ENCODE data around the gene WWOX.

DNA sequence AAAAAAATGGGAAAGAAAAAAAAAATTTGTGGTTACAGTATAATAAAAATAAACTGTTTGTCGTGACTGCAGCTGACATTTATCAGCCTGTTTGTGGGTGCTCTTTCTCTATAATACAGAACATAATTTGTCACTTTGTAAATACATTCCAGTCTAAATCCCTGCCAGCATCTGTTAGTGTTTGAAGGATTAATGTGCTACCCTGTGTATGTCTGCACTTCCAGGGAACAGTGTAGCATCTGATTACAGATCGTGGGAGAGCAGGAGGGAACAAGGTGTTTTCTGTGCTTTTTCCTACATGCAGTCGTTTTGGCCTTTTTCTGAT lies 265.1 kb downstream of the WWOX start:
- TF ChIP-seq POLR2A (IDR thresholded peaks at IDR 0.05; ENCODE audit: extremely low read depth, insufficient read length) (no peak), MYC (IDR thresholded peaks at IDR 0.05; ENCODE audit: low read depth, low read length) (no peak)
- TF ChIP-seq, protein P1, sequence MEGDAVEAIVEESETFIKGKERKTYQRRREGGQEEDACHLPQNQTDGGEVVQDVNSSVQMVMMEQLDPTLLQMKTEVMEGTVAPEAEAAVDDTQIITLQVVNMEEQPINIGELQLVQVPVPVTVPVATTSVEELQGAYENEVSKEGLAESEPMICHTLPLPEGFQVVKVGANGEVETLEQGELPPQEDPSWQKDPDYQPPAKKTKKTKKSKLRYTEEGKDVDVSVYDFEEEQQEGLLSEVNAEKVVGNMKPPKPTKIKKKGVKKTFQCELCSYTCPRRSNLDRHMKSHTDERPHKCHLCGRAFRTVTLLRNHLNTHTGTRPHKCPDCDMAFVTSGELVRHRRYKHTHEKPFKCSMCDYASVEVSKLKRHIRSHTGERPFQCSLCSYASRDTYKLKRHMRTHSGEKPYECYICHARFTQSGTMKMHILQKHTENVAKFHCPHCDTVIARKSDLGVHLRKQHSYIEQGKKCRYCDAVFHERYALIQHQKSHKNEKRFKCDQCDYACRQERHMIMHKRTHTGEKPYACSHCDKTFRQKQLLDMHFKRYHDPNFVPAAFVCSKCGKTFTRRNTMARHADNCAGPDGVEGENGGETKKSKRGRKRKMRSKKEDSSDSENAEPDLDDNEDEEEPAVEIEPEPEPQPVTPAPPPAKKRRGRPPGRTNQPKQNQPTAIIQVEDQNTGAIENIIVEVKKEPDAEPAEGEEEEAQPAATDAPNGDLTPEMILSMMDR (IDR thresholded peaks at IDR 0.05; ENCODE audit: low read depth, low read length) = no peak
- TF ChIP-seq, protein P2, sequence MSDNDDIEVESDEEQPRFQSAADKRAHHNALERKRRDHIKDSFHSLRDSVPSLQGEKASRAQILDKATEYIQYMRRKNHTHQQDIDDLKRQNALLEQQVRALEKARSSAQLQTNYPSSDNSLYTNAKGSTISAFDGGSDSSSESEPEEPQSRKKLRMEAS (IDR thresholded peaks at IDR 0.05; ENCODE audit: low read depth, low read length) = no peak

All from NB4 (cell line).